MM.1S (cell line): ENCODE data around the gene PCAT6.

ENCODE experiments used
- CTCF ChIP-seq: fragments of 300-600 bp; sonication (generic); IDR thresholded peaks from 2 replicates; pipeline ENCODE4 v1.5.1; 2016; ENCODE audit warnings: antibody characterized with exemption, low read length, mixed read lengths
- EZH2 ChIP-seq: fragments of 300-600 bp; sonication (generic); optimal IDR thresholded peaks from 2 replicates; pipeline ENCODE3; 2017; ENCODE audit warnings: low read depth, mild to moderate bottlenecking, antibody characterized with exemption, low read length, mixed read lengths
- EZH2phosphoT487 ChIP-seq: fragments of 300-600 bp; sonication (generic); IDR thresholded peaks from 2 replicates; pipeline ENCODE4 v1.6.1; 2018; ENCODE audit warnings: antibody characterized with exemption, low read length

GRCh38 chr1:202837746-202838262, 27.1 kb downstream of the PCAT6 start:
- no peak for TF ChIP-seq CTCF
- TF ChIP-seq EZH2: no peak
- no peak for TF ChIP-seq EZH2phosphoT487
